BLaER1 (cell line): ENCODE results near the gene JAKMIP2.

Source experiments
- H3K27ac ChIP-seq: shearing (Covaris generic); formaldehyde crosslinking; 2 replicates; pipeline ENCODE4 v1.8.1; 2022
- H3K27me3 ChIP-seq: shearing (Covaris generic); formaldehyde crosslinking; 2 replicates; pipeline ENCODE4 v1.8.1; 2022
- H3K36me3 ChIP-seq: shearing (Covaris generic); formaldehyde crosslinking; 2 replicates; pipeline ENCODE4 v1.8.1; 2022
- H3K4me1 ChIP-seq: shearing (Covaris generic); formaldehyde crosslinking; 2 replicates; pipeline ENCODE4 v1.8.1; 2022
- H3K4me2 ChIP-seq: shearing (Covaris generic); formaldehyde crosslinking; 2 replicates; pipeline ENCODE4 v1.8.1; 2022
- H3K4me3 ChIP-seq: shearing (Covaris generic); formaldehyde crosslinking; 2 replicates; pipeline ENCODE4 v1.8.1; 2022
- H3K9ac ChIP-seq: shearing (Covaris generic); formaldehyde crosslinking; 2 replicates; pipeline ENCODE4 v1.8.1; 2022
- H3K9me3 ChIP-seq: shearing (Covaris generic); formaldehyde crosslinking; 2 replicates; pipeline ENCODE4 v1.8.1; 2022
- H4K20me1 ChIP-seq: shearing (Covaris generic); formaldehyde crosslinking; 2 replicates; pipeline ENCODE4 v1.8.1; 2022
- Cebpa-rat ChIP-seq: shearing (Covaris generic); IDR thresholded peaks from 2 replicates; pipeline ENCODE4 v1.8.1; 2022

Gene JAKMIP2

DNA sequence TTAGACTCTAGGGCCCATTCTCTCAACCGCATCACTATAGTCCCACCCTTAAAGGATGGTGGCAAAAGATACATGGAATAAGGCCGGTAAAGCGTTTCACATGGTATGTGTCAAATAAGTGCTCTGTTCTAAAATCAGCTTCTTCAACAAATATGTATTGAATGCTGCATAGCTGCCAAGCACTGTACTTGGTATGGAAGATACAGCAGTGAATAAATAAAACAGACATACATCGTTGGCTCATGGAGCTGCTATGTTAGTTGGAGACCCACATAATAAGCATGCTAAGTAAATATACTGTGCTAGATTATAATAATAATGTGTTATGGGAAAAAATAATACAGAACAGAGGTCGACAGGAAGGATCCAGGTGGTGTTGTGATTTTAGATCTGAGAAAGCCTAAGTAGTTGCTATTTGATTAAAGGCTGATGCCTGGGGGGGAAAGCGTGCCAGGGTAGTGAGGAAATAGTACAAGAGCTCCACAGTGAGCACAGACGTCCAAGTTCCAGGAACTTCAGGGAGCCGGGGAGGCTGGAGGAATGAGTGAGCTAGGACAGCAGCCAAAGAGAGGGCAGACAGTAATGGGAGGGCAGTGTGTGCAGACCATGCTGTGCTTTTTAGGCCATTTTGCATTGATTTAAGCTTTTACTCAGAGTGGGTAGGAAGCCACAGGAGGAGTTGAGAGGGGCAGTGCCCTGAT lies 93.7 kb downstream of the JAKMIP2 start:
- H3K4me3 ChIP-seq: no peak overlapping the region
- H3K27me3 ChIP-seq: no peaks in the 10 kb centered on the region
- no peaks in the 10 kb centered on the region for H3K9me3 ChIP-seq
- no peaks in the 10 kb centered on the region for H4K20me1 ChIP-seq
- no peaks in the 10 kb centered on the region for H3K4me1 ChIP-seq
- no peak overlapping the region for H3K9ac ChIP-seq
- no peak overlapping the region for H3K27ac ChIP-seq
- no peak overlapping the region for H3K4me2 ChIP-seq
- no peaks in the 10 kb centered on the region for H3K36me3 ChIP-seq
- no peak for TF ChIP-seq Cebpa-rat

- H3K27me3 ChIP-seq: no peaks in the 10 kb centered on the region
- no peak overlapping the region for H3K9ac ChIP-seq
- H3K4me3 ChIP-seq: no peak overlapping the region
- no peak for TF ChIP-seq Cebpa-rat
- H4K20me1 ChIP-seq: no peaks in the 10 kb centered on the region
- no peaks in the 10 kb centered on the region for H3K4me1 ChIP-seq
- H3K9me3 ChIP-seq: no peaks in the 10 kb centered on the region
- H3K36me3 ChIP-seq: no peaks in the 10 kb centered on the region
- H3K4me2 ChIP-seq: no peak overlapping the region
- no peak overlapping the region for H3K27ac ChIP-seq
Observed at GRCh38 chr5:147687118-147687517, 95.4 kb downstream of the JAKMIP2 start.

- no peaks in the 10 kb centered on the region for H3K27me3 ChIP-seq
- H3K36me3 ChIP-seq: no peaks in the 10 kb centered on the region
- no peak overlapping the region for H3K4me3 ChIP-seq
- no peak overlapping the region for H3K27ac ChIP-seq
- H3K4me2 ChIP-seq: no peak overlapping the region
- no peaks in the 10 kb centered on the region for H4K20me1 ChIP-seq
- no peaks in the 10 kb centered on the region for H3K4me1 ChIP-seq
- no peak overlapping the region for H3K9ac ChIP-seq
- no peak for TF ChIP-seq Cebpa-rat
- H3K9me3 ChIP-seq: no peaks in the 10 kb centered on the region
Observed at GRCh38 chr5:147686421-147686820, 96.1 kb downstream of the JAKMIP2 start.

DNA sequence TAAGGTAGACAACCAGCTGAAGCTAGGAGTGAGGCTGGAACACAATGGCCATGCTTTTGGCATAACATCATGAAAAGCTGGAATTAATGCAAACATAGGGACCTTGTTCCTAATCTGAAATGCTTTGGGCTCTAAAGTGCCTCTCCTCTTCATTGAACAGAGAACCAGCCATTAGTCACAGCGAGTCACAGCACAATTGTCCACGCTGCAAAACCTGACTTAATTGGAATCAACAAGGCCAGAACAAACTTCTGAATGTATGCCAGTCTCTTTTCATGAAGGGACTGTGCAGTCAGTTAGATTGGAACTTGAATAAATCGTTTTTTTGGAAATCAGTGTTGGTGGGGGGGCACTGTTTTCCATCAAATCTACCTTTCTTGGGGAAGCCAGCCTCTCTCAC lies 96.5 kb downstream of the JAKMIP2 start:
- H3K9ac ChIP-seq: no peak overlapping the region
- no peak for TF ChIP-seq Cebpa-rat
- no peak overlapping the region for H3K27ac ChIP-seq
- H3K4me2 ChIP-seq: no peak overlapping the region
- no peaks in the 10 kb centered on the region for H3K9me3 ChIP-seq
- H3K27me3 ChIP-seq: no peaks in the 10 kb centered on the region
- no peak overlapping the region for H3K4me3 ChIP-seq
- H3K36me3 ChIP-seq: no peaks in the 10 kb centered on the region
- H3K4me1 ChIP-seq: no peaks in the 10 kb centered on the region
- H4K20me1 ChIP-seq: no peaks in the 10 kb centered on the region

GRCh38 chr5:147675168-147675567 lies 107.4 kb downstream of the JAKMIP2 start:
- Histone ChIP-seq H3K36me3 (peaks cover 17% of the 10 kb centered on the region), H3K4me1 (peaks cover 14% of the 10 kb centered on the region), H3K9ac (no peak overlapping the region), H3K27me3 (no peaks in the 10 kb centered on the region), H3K4me2 (no peak overlapping the region), H4K20me1 (no peaks in the 10 kb centered on the region), H3K9me3 (no peaks in the 10 kb centered on the region), H3K4me3 (no peak overlapping the region), H3K27ac (no peak overlapping the region)
- no peak for TF ChIP-seq Cebpa-rat

- Histone ChIP-seq H4K20me1 (no peaks in the 10 kb centered on the region), H3K27me3 (no peaks in the 10 kb centered on the region), H3K4me2 (no peak overlapping the region), H3K4me3 (no peak overlapping the region), H3K36me3 (peaks cover 24% of the 10 kb centered on the region), H3K9ac (no peak overlapping the region), H3K4me1 (peaks cover 14% of the 10 kb centered on the region), H3K27ac (no peak overlapping the region), H3K9me3 (no peaks in the 10 kb centered on the region)
- TF ChIP-seq Cebpa-rat: no peak
Observed at GRCh38 chr5:147674411-147674810, 108.1 kb downstream of the JAKMIP2 start.

DNA sequence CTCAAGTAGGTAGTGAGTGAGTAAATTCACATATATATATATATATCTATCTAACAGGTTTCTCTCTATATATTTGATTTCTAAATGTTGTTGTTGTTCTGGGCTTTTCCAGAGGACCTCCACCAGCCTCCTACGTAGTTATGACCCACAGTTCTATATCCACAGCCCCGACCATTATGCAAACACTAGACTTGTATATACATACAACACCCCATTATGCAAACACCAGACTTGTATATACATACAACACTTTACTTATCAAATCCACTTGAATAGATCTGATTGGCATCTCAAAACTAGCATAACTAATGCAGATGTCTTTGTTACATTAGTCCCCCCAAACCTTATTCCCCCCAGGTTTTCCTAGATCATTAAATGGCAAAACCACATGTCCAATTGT lies 108.7 kb downstream of the JAKMIP2 start:
- Histone ChIP-seq H4K20me1 (no peaks in the 10 kb centered on the region), H3K27me3 (no peaks in the 10 kb centered on the region), H3K9me3 (no peaks in the 10 kb centered on the region), H3K4me1 (peaks cover 14% of the 10 kb centered on the region), H3K4me3 (no peak overlapping the region), H3K9ac (no peak overlapping the region), H3K36me3 (peaks cover 27% of the 10 kb centered on the region), H3K27ac (no peak overlapping the region), H3K4me2 (peak overlapping the region; percentile 69; the same call in 1 of the 2 replicates)
- no peak for TF ChIP-seq Cebpa-rat

DNA sequence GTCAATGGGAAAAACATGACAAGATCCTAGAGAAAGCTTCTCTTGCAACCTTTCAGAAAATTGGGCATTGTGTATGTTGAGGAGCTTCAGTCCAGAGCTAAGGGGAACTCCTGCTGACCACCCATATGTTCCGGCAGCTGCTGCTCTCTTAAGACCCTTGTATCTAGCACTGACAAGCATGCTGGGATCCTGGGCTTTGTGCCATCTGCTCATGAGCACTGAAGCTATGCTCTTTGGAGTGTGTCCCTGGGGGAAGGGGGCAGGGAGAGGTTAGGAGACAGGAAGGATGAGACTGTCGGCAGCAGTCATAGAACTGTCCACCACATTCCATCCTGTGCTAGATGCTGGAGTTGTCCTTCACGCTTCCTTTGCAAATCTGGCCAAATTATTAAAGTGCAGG lies 109.3 kb downstream of the JAKMIP2 start:
- no peaks in the 10 kb centered on the region for H4K20me1 ChIP-seq
- no peak overlapping the region for H3K4me3 ChIP-seq
- no peak for TF ChIP-seq Cebpa-rat
- no peak overlapping the region for H3K9ac ChIP-seq
- peaks cover 31% of the 10 kb centered on the region for H3K36me3 ChIP-seq
- no peaks in the 10 kb centered on the region for H3K27me3 ChIP-seq
- peaks cover 14% of the 10 kb centered on the region for H3K4me1 ChIP-seq
- H3K27ac ChIP-seq: no peak overlapping the region
- H3K9me3 ChIP-seq: no peaks in the 10 kb centered on the region
- peak overlapping the region; percentile 69 for H3K4me2 ChIP-seq

DNA sequence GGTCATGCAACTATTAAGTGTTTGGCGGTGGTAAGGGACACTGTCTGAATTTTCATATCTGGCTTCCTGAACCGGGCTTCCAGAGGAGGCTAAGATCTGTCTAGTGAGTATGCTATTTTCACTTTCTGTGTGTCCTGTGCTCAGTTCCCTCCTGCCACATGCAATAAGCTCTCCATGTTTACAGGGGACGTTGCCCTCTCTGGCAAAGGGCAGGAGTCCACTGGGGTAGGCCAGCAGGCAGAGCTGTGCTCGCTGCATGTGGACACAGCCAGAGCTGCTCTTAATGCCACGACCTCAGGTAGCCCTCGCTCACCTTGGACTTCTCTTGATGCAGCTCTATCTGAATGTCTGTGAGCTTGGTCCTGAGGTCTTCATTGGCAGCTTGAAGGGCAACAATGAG lies 111.2 kb downstream of the JAKMIP2 start:
- no peak overlapping the region for H3K4me2 ChIP-seq
- H3K4me3 ChIP-seq: no peak overlapping the region
- no peaks in the 10 kb centered on the region for H4K20me1 ChIP-seq
- no peak overlapping the region for H3K9ac ChIP-seq
- H3K9me3 ChIP-seq: no peaks in the 10 kb centered on the region
- peaks cover 37% of the 10 kb centered on the region for H3K36me3 ChIP-seq
- H3K27me3 ChIP-seq: no peaks in the 10 kb centered on the region
- H3K27ac ChIP-seq: no peak overlapping the region
- no peak for TF ChIP-seq Cebpa-rat
- peaks cover 14% of the 10 kb centered on the region for H3K4me1 ChIP-seq

GRCh38 chr5:147670815-147671214 lies 111.7 kb downstream of the JAKMIP2 start:
- no peaks in the 10 kb centered on the region for H4K20me1 ChIP-seq

More at GRCh38 chr5:147670815-147671214, 111.7 kb downstream of the JAKMIP2 start:
- Histone ChIP-seq H3K9ac (no peak overlapping the region), H3K27ac (no peak overlapping the region), H3K27me3 (no peaks in the 10 kb centered on the region), H3K4me1 (peaks cover 14% of the 10 kb centered on the region), H3K9me3 (no peaks in the 10 kb centered on the region), H3K4me2 (no peak overlapping the region), H3K4me3 (no peak overlapping the region), H3K36me3 (peaks cover 37% of the 10 kb centered on the region)
- TF ChIP-seq Cebpa-rat: no peak
